HCT116 (cell line): ENCODE data around the gene LYPD3. TPM values are rescaled to one million over a fixed set of nuclear protein-coding genes. Genes with fewer than 3 reads are reported as not detected.

Experiments used
- ATAC-seq: fragments of 200-7000 bp; cut with Tn5 transposase; 2 replicates; pipeline ENCODE4 v1.9.1; 2020; ENCODE audit warnings: mild to moderate bottlenecking, moderate library complexity
- BruUV-seq: library from RNA; stranded (reverse); fragments of 400-500 nt; replicated peaks from 2 replicates; lab custom pipeline; 2021; lab: Mats Ljungman, UMichigan
- CTCF ChIA-PET: fragments of 300-600 bp; sonication (Branson Sonifier 250); formaldehyde crosslinking; loops from one replicate; lab custom pipeline; 2021; ENCODE audit warnings: antibody characterized with exemption; lab: Charles Lee
- POLR2A ChIA-PET: fragments of 300-600, 350-600 bp; sonication (Branson Sonifier 250); formaldehyde crosslinking; loops from one replicate; lab custom pipeline; 2021; ENCODE audit warnings: antibody characterized with exemption; lab: Charles Lee
- RAD21 ChIA-PET, 2 experiments: fragments of 300-600 bp; sonication (Branson Sonifier 250); formaldehyde crosslinking; loops; one replicate each; lab custom pipeline; 2023; ENCODE audit warnings: low total read pairs in 2 of 2; ENCODE audit not compliant: uncharacterized antibody in 2 of 2, unreplicated experiment in 2 of 2, low non-redundant PET in 1 of 2; lab: Charles Lee
- DNase-seq: peaks from one replicate; pipeline ENCODE4 v3.0.0-alpha.2; 2010; ENCODE audit warnings: low read depth, low spot score
- H2AFZ ChIP-seq: fragments of 200-600 bp; shearing (Covaris generic), sonication (generic); 2 replicates; pipeline ENCODE4 v1.6.1; 2017; ENCODE audit warnings: low read depth, mixed run types, mixed read lengths, antibody characterized with exemption, low read length; ENCODE audit not compliant: poor library complexity, severe bottlenecking
- H3K27ac ChIP-seq: 2 replicates; pipeline ENCODE4 v1.5.1; 2012; ENCODE audit warnings: low read depth, low read length
- H3K27me3 ChIP-seq: fragments of 200-600 bp; sonication (generic); 2 replicates; pipeline ENCODE4 v1.6.1; 2016; ENCODE audit warnings: mixed run types, low read length, mixed read lengths; ENCODE audit not compliant: insufficient read depth
- H3K36me3 ChIP-seq, 2 experiments: fragments of 200-500 bp in 1 of 2; fragments of 200-600 bp in 1 of 2; sonication (Bioruptor generic) in 1 of 2; sonication (generic) in 1 of 2; 2 replicates each; pipeline versions ENCODE4 v1.5.1 to v1.6.1; 2014 to 2016; ENCODE audit warnings: low read length in 2 of 2, inconsistent platforms in 1 of 2, mixed read lengths in 1 of 2, mixed run types in 1 of 2; ENCODE audit not compliant: insufficient read depth in 2 of 2, control insufficient read depth in 1 of 2
- H3K4me1 ChIP-seq, 2 experiments: fragments of 200-600 bp in 1 of 2; sonication (generic) in 1 of 2; 2 replicates each; pipeline versions ENCODE4 v1.5.1 to v1.6.1; 2012 to 2017; ENCODE audit warnings: low read length in 2 of 2, inconsistent platforms in 1 of 2, mild to moderate bottlenecking in 1 of 2, mixed read lengths in 1 of 2, mixed run types in 1 of 2, moderate library complexity in 1 of 2; ENCODE audit not compliant: insufficient read depth in 2 of 2, control insufficient read depth in 1 of 2
- H3K4me2 ChIP-seq: fragments of 200-600 bp; sonication (generic); 2 replicates; pipeline ENCODE4 v1.6.1; 2017; ENCODE audit warnings: mixed run types, low read length, mixed read lengths
- H3K4me3 ChIP-seq, 2 experiments: fragments of 200-600 bp in 1 of 2; sonication (generic) in 1 of 2; replicated peaks in 1 of 2; 2 replicates each; pipeline ENCODE4 v1.5.1; 2011 to 2016; ENCODE audit warnings: low read length in 2 of 2, control low read depth in 1 of 2, low read depth in 1 of 2, mild to moderate bottlenecking in 1 of 2, mixed read lengths in 1 of 2, mixed run types in 1 of 2
- H3K79me2 ChIP-seq: fragments of 200-600 bp; sonication (generic); 2 replicates; pipeline ENCODE4 v1.6.1; 2017; ENCODE audit warnings: mild to moderate bottlenecking, mixed run types, low read length, moderate library complexity, mixed read lengths; ENCODE audit not compliant: insufficient read depth
- H3K9ac ChIP-seq: fragments of 200-600 bp; sonication (generic); 2 replicates; pipeline ENCODE4 v1.6.1; 2016; ENCODE audit warnings: low read length, mixed read lengths
- H3K9me2 ChIP-seq: fragments of 200-600 bp; sonication (generic), shearing (Covaris generic); 2 replicates; pipeline ENCODE4 v1.6.1; 2017; ENCODE audit warnings: mixed run types, mild to moderate bottlenecking, moderate library complexity; ENCODE audit not compliant: insufficient read depth
- H3K9me3 ChIP-seq, 2 experiments: fragments of 200-500 bp in 1 of 2; fragments of 200-600 bp in 1 of 2; sonication (Bioruptor generic) in 1 of 2; sonication (generic) in 1 of 2; 2 replicates each; pipeline ENCODE4 v1.6.1; 2014 to 2017; ENCODE audit warnings: low read length in 2 of 2, mixed read lengths in 2 of 2, inconsistent platforms in 1 of 2, low read depth in 1 of 2, mild to moderate bottlenecking in 1 of 2, mixed run types in 1 of 2, moderate library complexity in 1 of 2; ENCODE audit not compliant: control insufficient read depth in 1 of 2, insufficient read depth in 1 of 2
- H4K20me1 ChIP-seq: fragments of 200-600 bp; sonication (generic), shearing (Covaris generic); 2 replicates; pipeline ENCODE4 v1.6.1; 2017; ENCODE audit warnings: mixed run types, mild to moderate bottlenecking, moderate library complexity; ENCODE audit not compliant: insufficient read depth
- EGR1 ChIP-seq: IDR thresholded peaks from 2 replicates; pipeline ENCODE4 v1.6.1; 2012; ENCODE audit warnings: low read depth
- ELF1 ChIP-seq: IDR thresholded peaks from 2 replicates; pipeline ENCODE4 v1.6.1; 2012; ENCODE audit warnings: low read depth, borderline replicate concordance
- EZH2 ChIP-seq: fragments of 200-600 bp; sonication (generic); IDR thresholded peaks from 2 replicates; pipeline ENCODE4 v1.6.1; 2017; ENCODE audit warnings: antibody characterized with exemption, mixed run types
- EZH2phosphoT487 ChIP-seq: fragments of 200-600 bp; IDR thresholded peaks from 2 replicates; pipeline ENCODE4 v1.6.1; 2018; ENCODE audit warnings: antibody characterized with exemption, borderline replicate concordance
- FOSL1 ChIP-seq: IDR thresholded peaks from 2 replicates; pipeline ENCODE4 v1.6.1; 2012; ENCODE audit warnings: low read depth
- JUND ChIP-seq: IDR thresholded peaks from 2 replicates; pipeline ENCODE4 v1.6.1; 2012
- POLR2AphosphoS5 ChIP-seq: IDR thresholded peaks from 2 replicates; pipeline ENCODE4 v1.6.1; 2011; ENCODE audit warnings: mild to moderate bottlenecking, low read depth, low read length, moderate library complexity
- REST ChIP-seq: IDR thresholded peaks from 2 replicates; pipeline ENCODE4 v1.6.1; 2012; ENCODE audit warnings: low read depth
- SRF ChIP-seq: IDR thresholded peaks from 2 replicates; pipeline ENCODE4 v1.6.1; 2012; ENCODE audit warnings: low read depth
- YY1 ChIP-seq: IDR thresholded peaks from 2 replicates; pipeline ENCODE4 v1.6.1; 2011; ENCODE audit warnings: low read length, low read depth, moderate library complexity, mild to moderate bottlenecking; ENCODE audit not compliant: insufficient replicate concordance; ENCODE audit errors: extremely low read depth
- ZNF274 ChIP-seq: fragments of 200-500 bp; sonication (Bioruptor generic); IDR thresholded peaks from 2 replicates; pipeline ENCODE4 v1.6.1; 2014; ENCODE audit warnings: mild to moderate bottlenecking, low read depth, low read length, inconsistent platforms
- intact Hi-C: fragments of 100-400 bp; cut with micrococcal nuclease; formaldehyde crosslinking; loops from 2 replicates; pipeline ENCODE4 v1.10.0; 2022
- total RNA-seq: library from RNA; stranded (reverse); gene quantifications from one replicate; pipeline ENCODE4 v1.2.1, GENCODE V29; 2021; ENCODE audit not compliant: unreplicated experiment
- TF ChIP-seq, protein P1 (sequence below): IDR thresholded peaks from 2 replicates; pipeline ENCODE4 v1.6.1; 2012

Gene LYPD3
- total RNA-seq, 1 experiment from 2014 or later = 3.6 TPM

GRCh38 chr19:43470288-43470687, 4.9 kb upstream of the LYPD3 start:
- Histone ChIP-seq H3K36me3 (no peaks in the 10 kb centered on the region), H3K4me1 (peaks cover 14 to 47% of the 10 kb centered on the region in 2 experiments), H3K9ac (no peak overlapping the region), H3K9me2 (no peaks in the 10 kb centered on the region), H3K79me2 (no peaks in the 10 kb centered on the region), H3K27me3 (no peaks in the 10 kb centered on the region), H3K4me2 (no peak overlapping the region), H3K4me3 (no peak overlapping the region), H2AFZ (no peak overlapping the region), H4K20me1 (no peaks in the 10 kb centered on the region), H3K27ac (no peak overlapping the region), H3K9me3 (no peaks in the 10 kb centered on the region)
- ATAC-seq (no peak), DNase-seq (no peak)
- no peak for TF ChIP-seq FOSL1
- no peak for TF ChIP-seq JUND
- TF ChIP-seq YY1 = no peak
- TF ChIP-seq REST = no peak
- no peak for TF ChIP-seq SRF
- no peak for TF ChIP-seq ELF1
- TF ChIP-seq ZNF274 = no peak
- no peak for TF ChIP-seq EGR1
- TF ChIP-seq, protein P1, sequence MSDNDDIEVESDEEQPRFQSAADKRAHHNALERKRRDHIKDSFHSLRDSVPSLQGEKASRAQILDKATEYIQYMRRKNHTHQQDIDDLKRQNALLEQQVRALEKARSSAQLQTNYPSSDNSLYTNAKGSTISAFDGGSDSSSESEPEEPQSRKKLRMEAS = no peak
- TF ChIP-seq EZH2phosphoT487 = no peak
- no peak for TF ChIP-seq POLR2AphosphoS5
- TF ChIP-seq EZH2 = no peak
- BruUV-seq = no TSS peak
- intact Hi-C loops = no loop called here
- CTCF ChIA-PET = no interaction called here
- RAD21 ChIA-PET = no interaction called here
- POLR2A ChIA-PET = no interaction called here
